GM03348 (cell line): ENCODE results near the gene WNT7A.

Experiments used
- DNase-seq: peaks from one replicate; pipeline ENCODE4 v3.0.0; 2012; ENCODE audit warnings: low spot score

WNT7A gene

GRCh38 chr3:13792512-13793371, 87.1 kb downstream of the WNT7A start:
- DNase-seq, result no peak

GRCh38 chr3:13792051-13792490, 87.8 kb downstream of the WNT7A start:
- DNase-seq, result no peak

DNA sequence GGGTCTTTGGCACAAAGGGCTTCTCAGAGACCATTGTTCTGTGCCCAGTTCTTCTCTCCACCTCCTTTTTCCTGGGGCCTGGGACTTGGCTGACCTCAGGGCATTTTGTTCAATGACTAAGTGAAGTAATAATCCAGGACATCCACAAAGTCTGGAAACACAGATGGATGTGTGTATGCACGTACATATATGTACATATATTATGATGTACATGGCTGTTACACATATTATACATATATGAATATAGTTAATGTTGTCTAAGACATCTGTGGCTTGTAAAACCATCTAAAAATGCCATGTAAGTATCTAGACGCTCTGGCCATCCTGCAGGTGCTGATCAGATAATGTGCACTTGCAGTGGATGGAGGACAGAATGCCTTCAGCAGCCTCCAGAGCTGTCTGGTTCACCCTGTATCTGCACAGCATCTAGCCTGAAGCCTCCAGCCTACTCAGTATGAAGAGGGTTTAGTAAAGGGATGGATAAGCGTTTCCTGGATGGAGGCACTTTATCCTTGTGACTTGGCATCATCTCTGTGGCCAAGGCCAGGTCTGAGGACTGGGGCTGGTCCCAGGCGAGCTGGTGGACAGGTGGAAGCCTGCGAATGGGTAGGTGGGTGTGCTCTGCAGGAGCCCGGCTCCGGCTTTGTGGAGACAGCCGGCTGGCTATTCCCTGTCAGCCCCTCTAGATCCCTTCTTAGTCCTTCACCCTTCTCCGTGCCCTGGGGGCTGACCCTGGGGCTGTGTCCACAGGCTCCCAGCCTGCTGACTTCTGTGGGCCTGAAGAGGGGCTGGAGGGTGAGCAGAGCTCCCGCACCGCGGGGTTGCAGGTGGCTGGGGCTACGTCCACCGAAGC, 88.4 kb downstream of the WNT7A start:
- no peak for DNase-seq

DNA sequence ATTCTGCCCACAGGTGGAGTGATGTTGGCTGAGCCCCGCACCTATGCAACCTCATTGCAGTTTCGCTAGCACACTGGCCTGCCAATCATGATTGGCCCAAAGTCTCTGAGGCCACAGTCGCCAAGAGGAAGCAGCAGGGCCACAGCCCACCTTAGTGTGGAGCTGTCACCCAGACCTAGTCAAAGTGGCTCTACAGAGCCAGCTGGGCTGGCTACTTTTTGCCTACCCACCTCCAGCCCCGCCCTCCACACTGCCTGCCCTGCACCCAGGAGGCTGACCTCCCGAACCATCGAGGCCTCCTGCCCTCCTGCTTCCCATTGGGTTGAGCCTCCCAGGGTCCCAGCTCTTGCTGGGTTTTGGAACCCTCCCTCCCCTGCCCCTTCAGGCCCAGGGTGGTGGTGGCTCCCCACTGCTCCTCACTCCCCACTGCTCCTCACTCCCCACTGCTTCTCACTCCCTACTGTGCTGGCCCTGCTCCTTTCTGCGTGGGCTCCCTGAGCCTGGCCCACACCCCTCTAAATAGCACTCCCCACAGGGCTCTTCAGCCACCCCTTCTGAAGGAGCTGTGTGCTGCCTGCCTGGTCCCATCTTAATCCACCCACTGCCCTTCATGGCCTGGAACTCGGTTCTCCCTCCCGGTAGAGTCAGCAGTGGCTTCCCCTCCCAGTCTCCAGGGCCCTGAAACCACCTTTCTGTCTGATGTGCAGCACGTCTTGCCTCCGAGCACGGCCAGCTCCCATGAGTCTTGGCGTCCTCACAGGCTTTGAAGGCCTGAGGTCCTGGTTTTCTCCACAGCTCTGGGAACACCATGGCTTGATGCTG, 89.3 kb downstream of the WNT7A start:
- DNase-seq, result no peak

GRCh38 chr3:13788522-13789424, 91.1 kb downstream of the WNT7A start:
- no peak for DNase-seq

DNA sequence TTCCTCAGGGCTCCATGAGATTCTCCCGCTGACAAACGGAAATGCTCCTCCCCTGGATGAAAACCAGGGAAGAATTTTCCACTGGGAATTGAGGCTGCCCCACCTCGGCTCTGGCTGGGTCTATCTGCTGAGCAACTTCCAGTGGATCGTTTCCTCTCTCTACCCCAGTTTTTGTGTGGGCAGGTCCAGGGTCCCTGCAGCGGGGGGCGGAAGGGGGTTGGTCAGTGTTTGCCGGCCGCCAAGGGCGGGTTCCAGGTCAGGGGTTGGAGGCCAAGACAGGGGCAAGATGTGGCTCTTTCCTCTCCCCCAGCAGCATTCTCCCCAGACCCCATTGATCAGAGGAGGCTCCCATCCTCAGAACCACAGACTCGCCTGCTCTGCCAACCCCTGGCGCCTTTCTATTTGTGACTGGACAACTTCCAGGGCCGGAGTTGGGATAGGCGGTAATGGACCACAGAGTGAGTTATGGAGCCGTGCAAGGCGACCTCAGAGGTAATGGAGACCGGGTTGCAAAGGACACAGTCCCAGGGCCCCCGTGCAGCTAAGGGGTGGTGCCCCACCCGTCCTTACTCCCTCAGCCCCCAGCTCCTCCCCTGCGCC, 92.2 kb downstream of the WNT7A start:
- no peak for DNase-seq

DNA sequence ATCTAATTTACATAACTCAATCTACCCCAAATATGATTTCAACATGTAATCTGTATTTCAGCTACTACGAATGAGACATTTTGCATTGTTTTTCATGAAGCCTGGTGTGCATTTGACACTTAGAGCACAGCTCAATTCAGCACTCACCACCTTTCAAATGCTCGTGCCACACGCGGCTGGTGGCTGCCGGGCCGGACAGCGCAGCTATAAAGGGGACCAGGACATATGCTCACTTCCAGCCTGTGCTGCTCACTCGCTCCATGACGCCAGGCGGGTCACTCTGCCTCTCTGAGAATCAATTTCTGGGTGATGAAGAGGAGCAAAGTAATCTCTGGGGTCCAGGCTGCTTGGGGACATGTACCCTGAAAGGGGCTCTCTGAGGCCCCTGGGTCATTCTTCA, 93.1 kb downstream of the WNT7A start:
- DNase-seq, result no peak

DNA sequence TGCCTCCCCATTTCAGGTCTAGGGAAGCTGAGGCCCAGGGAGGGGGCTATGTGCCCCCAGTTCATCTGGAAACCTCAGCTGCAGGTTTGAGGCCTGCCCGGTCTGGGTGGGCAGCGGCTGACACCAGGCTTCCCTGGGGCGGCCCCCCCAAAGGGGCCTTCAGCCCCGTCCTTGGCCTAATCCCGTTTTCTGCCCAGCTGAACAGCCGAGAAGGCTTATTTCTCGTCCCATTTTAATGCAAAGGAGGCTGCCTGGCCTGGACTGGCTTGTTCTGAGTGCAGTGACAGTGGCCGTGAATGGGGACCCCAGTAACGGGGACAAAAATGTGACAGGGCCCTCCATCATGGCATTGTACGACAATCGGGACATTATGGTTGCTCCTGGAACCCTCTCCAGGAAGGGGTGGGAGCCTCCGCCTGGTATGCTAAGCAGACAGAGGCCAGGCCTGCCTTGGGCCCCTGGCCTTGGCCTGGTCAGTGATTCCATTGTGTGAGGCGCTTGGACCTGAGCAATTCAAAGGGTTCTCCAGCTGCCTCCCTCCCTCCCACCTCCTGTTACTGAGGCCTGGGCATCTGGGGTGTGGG, 93.9 kb downstream of the WNT7A start:
- no peak for DNase-seq

DNA sequence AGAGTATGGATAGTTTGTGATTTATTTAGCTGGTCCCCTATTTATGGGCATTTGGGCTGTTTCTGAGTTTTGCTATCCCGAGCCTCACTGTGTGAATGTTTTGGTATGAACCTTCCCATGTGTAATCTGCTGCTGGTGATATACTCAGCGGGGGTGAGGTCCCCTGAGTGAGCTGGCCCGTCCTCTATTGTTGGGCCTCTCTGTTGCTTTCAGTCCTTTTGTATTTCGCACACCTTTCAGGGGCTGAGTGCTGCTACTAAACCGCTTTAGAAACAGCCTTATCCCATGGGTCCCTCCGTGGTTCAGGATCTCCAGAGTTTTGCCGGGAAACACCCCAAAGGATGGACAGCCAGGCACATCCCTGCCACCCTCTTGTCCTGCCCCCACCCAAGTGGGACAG, 94.5 kb downstream of the WNT7A start:
- DNase-seq, result no peak

GRCh38 chr3:13783476-13783875, 96.4 kb downstream of the WNT7A start:
- DNase-seq, result no peak

DNA sequence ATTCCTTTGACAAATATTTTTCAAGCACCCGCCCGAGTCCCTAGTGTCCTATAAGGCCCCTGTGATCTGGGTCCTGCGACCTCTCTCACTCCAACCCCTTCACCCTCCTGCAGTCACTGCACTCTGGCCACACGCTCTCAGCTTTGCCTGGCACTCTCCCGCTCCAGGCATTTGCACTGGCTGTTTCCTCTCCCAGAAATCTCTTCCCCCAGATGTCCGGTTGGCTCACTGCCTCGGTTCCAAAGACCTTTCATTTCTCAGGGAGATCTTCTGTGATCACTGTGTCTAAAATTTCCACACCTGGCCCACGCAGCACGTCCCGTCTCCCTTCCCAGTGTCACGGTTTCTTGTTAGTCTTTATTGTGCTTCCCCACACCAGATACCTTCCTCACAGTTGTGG, 97.4 kb downstream of the WNT7A start:
- DNase-seq, result no peak

GRCh38 chr3:13781417-13781816, 98.5 kb downstream of the WNT7A start:
- DNase-seq, result no peak

DNA sequence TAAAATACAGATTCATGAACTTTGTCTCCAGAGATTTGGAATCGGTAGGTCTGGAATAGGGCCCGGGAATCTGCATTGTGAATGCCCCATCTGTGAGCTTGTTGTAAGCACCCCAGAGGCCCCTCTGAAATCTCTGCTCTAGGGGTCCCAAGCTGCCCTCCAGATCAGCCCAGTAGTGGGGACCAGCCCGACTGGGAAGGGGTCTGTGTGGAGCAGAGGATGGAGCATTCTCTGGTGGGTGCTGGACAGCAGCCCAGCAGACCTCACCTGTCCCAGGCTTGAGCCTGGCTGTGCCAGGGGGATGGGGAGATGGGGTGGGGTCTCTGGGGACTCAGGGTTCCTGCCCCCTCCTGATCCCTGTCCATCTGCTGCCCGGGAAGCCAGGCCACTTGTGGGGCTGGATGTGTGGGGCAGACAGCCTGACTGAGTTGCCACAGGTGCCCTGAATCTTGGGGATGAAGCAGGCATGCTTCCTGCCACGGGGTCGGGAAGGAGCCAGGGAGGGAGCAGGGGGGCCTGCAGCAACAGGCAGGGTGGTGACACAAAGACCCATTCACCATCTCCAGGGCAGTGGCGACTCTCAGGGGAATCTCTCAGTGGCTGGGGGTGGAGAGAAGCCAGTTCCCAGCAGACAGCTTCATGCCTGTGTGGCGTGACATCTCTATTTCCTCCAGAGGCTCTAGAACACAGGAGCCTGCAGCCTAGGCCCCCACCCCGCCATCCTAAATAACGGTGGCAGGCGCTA, 99.3 kb downstream of the WNT7A start:
- DNase-seq, result no peak

DNA sequence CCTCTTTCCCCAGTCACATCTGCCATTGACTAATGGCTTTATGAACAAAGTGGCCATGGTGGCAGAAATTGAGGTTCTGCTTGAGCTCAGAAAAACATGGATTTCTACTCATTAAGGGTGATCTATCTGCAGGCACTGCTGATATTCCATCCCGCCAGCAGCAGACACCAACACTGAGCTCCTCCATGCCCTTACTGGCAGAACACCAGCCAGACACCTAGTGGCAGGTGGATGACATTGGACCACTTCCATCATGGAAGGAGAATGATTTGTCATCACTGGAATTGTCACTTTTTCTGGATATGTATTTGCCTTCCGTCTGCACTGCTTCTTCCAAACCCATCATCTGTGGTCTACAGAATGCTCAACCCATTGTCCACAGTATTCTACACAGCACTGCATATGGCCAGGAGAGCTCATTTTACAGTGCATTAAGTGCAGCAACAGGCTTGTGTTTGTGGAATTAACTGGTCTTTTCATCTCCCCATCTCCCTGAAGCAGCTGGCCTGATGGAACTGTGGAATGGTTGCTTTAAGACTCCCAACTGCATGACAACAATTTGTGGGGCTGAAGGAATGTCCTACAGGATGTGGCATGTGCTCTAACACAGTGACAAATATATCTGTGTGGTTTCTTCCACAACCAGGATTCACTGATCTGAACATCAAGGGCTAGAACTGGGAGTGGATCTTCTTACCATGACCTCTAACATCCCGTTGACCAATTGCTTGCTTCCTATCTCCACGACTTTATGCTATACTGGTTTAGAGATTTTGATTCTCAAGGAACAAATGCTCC, 103.4 kb downstream of the WNT7A start:
- DNase-seq, result no peak

DNA sequence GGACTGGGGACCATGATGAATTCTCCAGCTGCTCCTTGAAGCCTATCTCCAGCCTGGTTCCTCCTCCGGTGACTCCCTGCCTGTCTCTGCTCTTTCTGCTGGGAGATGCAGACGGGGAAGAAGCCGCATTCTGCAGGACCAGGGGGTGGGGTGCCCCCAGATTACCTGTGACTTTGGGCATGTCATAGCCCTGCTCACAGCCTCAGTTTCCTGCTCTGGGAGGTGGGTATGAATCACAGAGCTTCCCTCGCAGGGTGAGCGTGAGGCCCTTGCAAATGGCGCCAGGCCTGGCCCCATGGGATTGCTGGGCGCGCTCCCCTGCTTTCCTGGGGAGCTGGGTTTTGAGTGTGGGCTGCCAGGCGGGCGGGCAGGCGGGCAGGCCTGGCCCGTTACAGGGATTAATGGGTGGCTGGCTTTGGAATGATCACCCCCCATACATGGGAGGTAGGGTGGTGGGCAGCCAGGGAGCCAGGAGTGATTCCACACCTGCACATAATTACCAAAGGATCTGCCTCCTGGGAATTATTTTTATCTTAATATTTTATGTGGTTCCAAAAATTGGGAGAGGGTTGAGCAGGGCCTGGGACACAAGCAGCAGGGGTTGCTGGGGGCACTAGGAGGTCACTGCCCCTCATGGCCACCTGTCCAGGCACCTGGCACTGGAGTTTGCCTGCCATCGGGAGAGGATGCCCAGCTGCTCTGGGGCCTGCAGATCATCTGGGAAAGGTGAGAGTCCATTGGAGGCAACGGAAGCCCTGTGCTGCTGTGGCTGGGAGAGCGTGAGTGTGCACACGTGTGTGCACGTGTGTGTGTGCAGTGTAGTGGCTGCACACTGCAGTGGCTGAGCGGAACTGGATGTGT, 106.8 kb downstream of the WNT7A start:
- DNase-seq, result no peak

GRCh38 chr3:13772321-13772745, 107.5 kb downstream of the WNT7A start:
- DNase-seq, result no peak

- no peak for DNase-seq
Observed at GRCh38 chr3:13771496-13771895, 108.4 kb downstream of the WNT7A start.
